Thyroid gland (tissue), 4 donors: Measurements from ENCODE around the gene PLEKHH3. TPM values are rescaled to one million over a fixed set of nuclear protein-coding genes. Genes with fewer than 3 reads are reported as not detected.
A peak's percentile ranks its signal among the peaks of the same experiment; 100 is the strongest.

Source experiments
- DNase-seq, 2 donors: peaks; one replicate each; pipeline ENCODE4 v3.0.0-alpha.2; 2019
- H3K27ac ChIP-seq, 3 donors: fragments of 200-600 bp; sonication (generic); 1 replicate in 2 of 3; 2 replicates in 1 of 3; pipeline ENCODE4 v1.5.1; 2016 to 2019; ENCODE audit warnings: mild to moderate bottlenecking in 1 of 3, moderate library complexity in 1 of 3
- H3K27me3 ChIP-seq: fragments of 200-600 bp; sonication (generic); one replicate; pipeline ENCODE4 v1.5.1; 2019
- H3K36me3 ChIP-seq, 2 donors: fragments of 200-600 bp; sonication (generic); one replicate each; pipeline ENCODE4 v1.5.1; 2016 to 2019
- H3K4me1 ChIP-seq, 2 donors: fragments of 200-600 bp; sonication (generic); one replicate each; pipeline ENCODE4 v1.5.1; 2017 to 2019
- H3K4me3 ChIP-seq, 3 donors: fragments of 200-600 bp; sonication (generic); replicated peaks in 1 of 3; 1 replicate in 2 of 3; 2 replicates in 1 of 3; pipeline ENCODE4 v1.5.1; 2016; ENCODE audit warnings: mild to moderate bottlenecking in 1 of 3
- H3K9me3 ChIP-seq: fragments of 200-600 bp; sonication (generic); one replicate; pipeline ENCODE4 v1.5.1; 2017
- POLR2A ChIP-seq, 2 donors: fragments of 450-650 bp; IDR thresholded peaks; one replicate each; pipeline ENCODE4 v1.6.1; 2017; ENCODE audit warnings: antibody characterized with exemption in 2 of 2, mild to moderate bottlenecking in 2 of 2, moderate library complexity in 1 of 2
- WGBS, 2 donors: methylation state at CpG; one replicate each; pipeline ENCODE4 v1.1.5; 2017; 5-methylcytosine and 5-hydroxymethylcytosine counted together
- intact Hi-C: fragments of 100-400 bp; cut with DNase I; formaldehyde crosslinking; loops from one replicate; pipeline ENCODE4 v1.15.1; 2023
- microRNA-seq: library from miRNA; unstranded; fragments of <30 nt; microRNA quantifications from one replicate; pipeline ENCODE4, GENCODE V29; 2016
- small RNA-seq: library from RNA; depleted of rRNA; stranded (forward); fragments of <200 nt; gene quantifications from one replicate; pipeline ENCODE3, GENCODE V24; 2016
- total RNA-seq, 4 donors: library from RNA; depleted of rRNA; stranded (reverse); fragments of >200 nt; gene quantifications; one replicate each; pipeline ENCODE4 v1.2.3, GENCODE V29; 2016
- TF ChIP-seq, protein P1 (sequence below), 6 experiments: fragments of 200-600 bp in 3 of 6; fragments of 450-650 bp in 3 of 6; sonication (generic) in 3 of 6; IDR thresholded peaks; one replicate each; pipeline ENCODE4 v1.5.1; 2016 to 2019; ENCODE audit warnings: antibody characterized with exemption in 6 of 6, mild to moderate bottlenecking in 2 of 6, inconsistent platforms in 1 of 6, moderate library complexity in 1 of 6

PLEKHH3 gene
- total RNA-seq, 4 donors from 2014 or later: 22.0 to 30.4 (median 26.4) TPM

DNA sequence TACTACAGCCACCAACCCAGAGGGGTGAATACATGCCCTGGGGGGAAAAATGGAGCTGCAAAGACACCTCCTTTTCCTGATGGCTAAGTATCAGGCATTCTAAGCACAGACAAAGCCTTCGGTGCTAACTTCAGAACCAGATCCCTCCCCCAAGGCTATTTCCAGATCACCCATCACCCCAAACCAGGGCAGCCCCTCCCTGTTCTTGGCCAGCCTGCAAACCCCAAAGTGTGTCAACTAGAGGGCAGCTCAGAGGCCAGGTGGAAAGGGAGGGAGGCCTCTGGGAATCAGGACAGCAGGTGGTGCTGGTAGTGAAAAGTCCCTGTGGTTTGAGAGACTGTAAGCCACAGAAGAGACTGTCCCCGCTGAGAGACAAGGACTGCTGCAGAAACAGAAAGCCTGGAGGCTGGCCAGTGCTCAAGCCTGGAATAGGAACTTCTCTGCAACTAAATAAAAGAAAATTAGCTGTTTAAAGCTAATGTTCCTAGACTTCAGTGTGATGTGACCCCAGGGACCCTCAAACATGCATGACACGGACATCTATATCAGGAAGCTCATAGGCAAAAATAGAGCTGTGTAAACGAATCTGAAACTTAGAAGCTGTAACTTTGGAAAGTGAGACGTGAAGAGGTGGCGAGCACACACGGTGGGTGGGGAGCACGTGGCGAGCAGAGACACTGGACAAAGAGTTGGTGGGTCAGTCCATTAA is 58.2 kb downstream of the PLEKHH3 start:
- Histone ChIP-seq H3K4me1 (peaks cover 4 to 8% of the 10 kb centered on the region in 2 donors), H3K9me3 (no peaks in the 10 kb centered on the region), H3K36me3 (peaks cover 5 to 18% of the 10 kb centered on the region in 2 donors), H3K27me3 (no peaks in the 10 kb centered on the region), H3K4me3 (no peak overlapping the region), H3K27ac (no peak overlapping the region)
- WGBS, 2 donors: 51 to 54% methylated on average over 9 of the region's 9 CpGs
- intact Hi-C loops: no loop called here
- no peak for TF ChIP-seq POLR2A (IDR thresholded peaks at IDR 0.05)
- TF ChIP-seq, protein P1, sequence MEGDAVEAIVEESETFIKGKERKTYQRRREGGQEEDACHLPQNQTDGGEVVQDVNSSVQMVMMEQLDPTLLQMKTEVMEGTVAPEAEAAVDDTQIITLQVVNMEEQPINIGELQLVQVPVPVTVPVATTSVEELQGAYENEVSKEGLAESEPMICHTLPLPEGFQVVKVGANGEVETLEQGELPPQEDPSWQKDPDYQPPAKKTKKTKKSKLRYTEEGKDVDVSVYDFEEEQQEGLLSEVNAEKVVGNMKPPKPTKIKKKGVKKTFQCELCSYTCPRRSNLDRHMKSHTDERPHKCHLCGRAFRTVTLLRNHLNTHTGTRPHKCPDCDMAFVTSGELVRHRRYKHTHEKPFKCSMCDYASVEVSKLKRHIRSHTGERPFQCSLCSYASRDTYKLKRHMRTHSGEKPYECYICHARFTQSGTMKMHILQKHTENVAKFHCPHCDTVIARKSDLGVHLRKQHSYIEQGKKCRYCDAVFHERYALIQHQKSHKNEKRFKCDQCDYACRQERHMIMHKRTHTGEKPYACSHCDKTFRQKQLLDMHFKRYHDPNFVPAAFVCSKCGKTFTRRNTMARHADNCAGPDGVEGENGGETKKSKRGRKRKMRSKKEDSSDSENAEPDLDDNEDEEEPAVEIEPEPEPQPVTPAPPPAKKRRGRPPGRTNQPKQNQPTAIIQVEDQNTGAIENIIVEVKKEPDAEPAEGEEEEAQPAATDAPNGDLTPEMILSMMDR (IDR thresholded peaks at IDR 0.05): peak in 3 of 6 experiments; percentile 17 to 26 (median 17)
- peak; percentile 51 to 54 for DNase-seq

GRCh38 chr17:42617956-42618431 is 58.8 kb downstream of the PLEKHH3 start:
- DNase-seq: no peak
- Histone ChIP-seq H3K27me3 (no peaks in the 10 kb centered on the region), H3K27ac (no peak overlapping the region), H3K4me3 (no peak overlapping the region), H3K9me3 (no peaks in the 10 kb centered on the region), H3K36me3 (peaks cover 9 to 23% of the 10 kb centered on the region in 2 donors), H3K4me1 (peaks cover 4 to 8% of the 10 kb centered on the region in 2 donors)
- 60 to 61% methylated on average over 4 of the region's 4 CpGs for WGBS, 2 donors
- intact Hi-C loops: no loop called here
- TF ChIP-seq POLR2A (IDR thresholded peaks at IDR 0.05): no peak
- TF ChIP-seq, protein P1 (IDR thresholded peaks at IDR 0.05): no peak

Small RNAs within 50 kb of the gene (microRNA-seq; reads per million reads assigned to microRNA genes)
- gene MIR6780A: 1.5 reads per million

Small RNAs within 50 kb of the gene (small RNA-seq; reads per million reads assigned to genes)
- not detected for gene MIR6780A

Other genes starting within 250 kb of the PLEKHH3 start
- gene ATP6V0A1, start 218.1 kb downstream of the PLEKHH3 start, total RNA-seq: 100 to 1,000 TPM in 2 of 4 donors, 10 to 100 TPM in 2; 75.5 to 195 (median 121) TPM
- gene NAGLU, start 140.8 kb downstream of the PLEKHH3 start, total RNA-seq: 100 to 1,000 TPM in 2 of 4 donors, 10 to 100 TPM in 2; 56.7 to 140 (median 101) TPM
- 1 to 10 TPM in 2 of 4 donors, under 1 TPM in 2; 0.21 to 4.1 (median 1.3) TPM for gene HSD17B1, start 124.1 kb downstream of the PLEKHH3 start, total RNA-seq
- 10 to 100 TPM; 32.7 to 60.9 (median 48.7) TPM for gene COASY, start 114.8 kb downstream of the PLEKHH3 start, total RNA-seq
- gene MLX, start 109.9 kb downstream of the PLEKHH3 start, total RNA-seq: 10 to 100 TPM; 47.0 to 62.8 (median 52.9) TPM
- 1 to 10 TPM; 1.4 to 5.8 (median 4.5) TPM for gene PSMC3IP, start 99.3 kb downstream of the PLEKHH3 start, total RNA-seq
- gene RETREG3, start 67.6 kb downstream of the PLEKHH3 start, total RNA-seq: 10 to 100 TPM; 61.9 to 74.4 (median 72.1) TPM
- 10 to 100 TPM; 17.1 to 45.6 (median 31.7) TPM for gene TUBG1, start 67.3 kb downstream of the PLEKHH3 start, total RNA-seq
- gene TUBG2, start 17.7 kb downstream of the PLEKHH3 start, total RNA-seq: 10 to 100 TPM; 20.4 to 38.7 (median 24.4) TPM
- gene CCR10, start 4.8 kb upstream of the PLEKHH3 start, total RNA-seq: 1 to 10 TPM; 2.0 to 3.6 (median 2.6) TPM
- gene CNTNAP1, start 5.5 kb upstream of the PLEKHH3 start, total RNA-seq: 1 to 10 TPM; 2.3 to 4.2 (median 2.5) TPM
- gene EZH1, start 68.0 kb upstream of the PLEKHH3 start, total RNA-seq: 10 to 100 TPM; 39.3 to 69.2 (median 56.4) TPM
- 10 to 100 TPM; 18.6 to 55.3 (median 25.7) TPM for gene RAMP2, start 84.2 kb upstream of the PLEKHH3 start, total RNA-seq
- 10 to 100 TPM; 38.5 to 71.2 (median 56.3) TPM for gene VPS25, start 96.5 kb upstream of the PLEKHH3 start, total RNA-seq
- gene WNK4, start 103.6 kb upstream of the PLEKHH3 start, total RNA-seq: under 1 TPM in 2 of 4 donors, not detected in 2; 0.13 to 0.45 TPM
- 10 to 100 TPM; 46.4 to 94.4 (median 80.3) TPM for gene COA3, start 121.7 kb upstream of the PLEKHH3 start, total RNA-seq
- under 1 TPM in 1 of 4 donors, not detected in 3; 0.27 TPM for gene CNTD1, start 121.9 kb upstream of the PLEKHH3 start, total RNA-seq
- gene BECN1, start 147.3 kb upstream of the PLEKHH3 start, total RNA-seq: 100 to 1,000 TPM; 107 to 213 (median 120) TPM
- 100 to 1,000 TPM in 1 of 4 donors, 10 to 100 TPM in 3; 78.3 to 119 (median 85.4) TPM for gene PSME3, start 156.4 kb upstream of the PLEKHH3 start, total RNA-seq
- gene AOC2, start 167.6 kb upstream of the PLEKHH3 start, total RNA-seq: 1 to 10 TPM in 3 of 4 donors, under 1 TPM in 1; 0.93 to 1.7 (median 1.3) TPM
- 10 to 100 TPM in 1 of 4 donors, 1 to 10 TPM in 3; 4.2 to 11.6 (median 5.8) TPM for gene AOC3, start 174.2 kb upstream of the PLEKHH3 start, total RNA-seq
- not detected for gene G6PC1, start 223.8 kb upstream of the PLEKHH3 start, total RNA-seq